GM12864 (cell line): ENCODE measurements around the gene DCDC2C.

Experiments used
- DNase-seq: peaks from one replicate; pipeline ENCODE4 v3.0.0-alpha.2; 2011; ENCODE audit warnings: low read depth
- H3K4me3 ChIP-seq: 2 replicates; pipeline ENCODE4 v1.5.1; 2011; ENCODE audit warnings: mild to moderate bottlenecking, low read depth, low read length, control low read depth
- CTCF ChIP-seq: IDR thresholded peaks from 2 replicates; pipeline ENCODE4 v1.5.1; 2011; ENCODE audit warnings: low read depth, mild to moderate bottlenecking, moderate library complexity, low read length, control low read depth, inconsistent platforms; ENCODE audit errors: missing control alignments

Gene DCDC2C

GRCh38 chr2:3751251-3751650 is 47.9 kb downstream of the DCDC2C start:
- TF ChIP-seq CTCF: no peak
- H3K4me3 ChIP-seq: no peak overlapping the region
- no peak for DNase-seq

- DNase-seq: no peak
- no peak for TF ChIP-seq CTCF
- H3K4me3 ChIP-seq: no peak overlapping the region
These were observed 48.4 kb downstream of the DCDC2C start for GRCh38 chr2:3751806-3752205.

GRCh38 chr2:3752376-3752775 is 49.0 kb downstream of the DCDC2C start:
- no peak overlapping the region for H3K4me3 ChIP-seq
- no peak for TF ChIP-seq CTCF
- DNase-seq: no peak

GRCh38 chr2:3753561-3753960 is 50.2 kb downstream of the DCDC2C start:
- no peak for DNase-seq
- H3K4me3 ChIP-seq: no peak overlapping the region
- no peak for TF ChIP-seq CTCF

GRCh38 chr2:3754280-3754679 is 50.9 kb downstream of the DCDC2C start:
- no peak overlapping the region for H3K4me3 ChIP-seq
- TF ChIP-seq CTCF: no peak
- DNase-seq: no peak

- TF ChIP-seq CTCF: no peak
- H3K4me3 ChIP-seq: no peak overlapping the region
- DNase-seq: no peak
These were observed 51.4 kb downstream of the DCDC2C start for GRCh38 chr2:3754795-3755194.

- no peak for TF ChIP-seq CTCF
- no peak for DNase-seq
- H3K4me3 ChIP-seq: no peak overlapping the region
These were observed 51.9 kb downstream of the DCDC2C start for GRCh38 chr2:3755277-3755676.
